ENCODE measurements around the gene PGAP6. TPM values are rescaled to one million over a fixed set of nuclear protein-coding genes. Genes with fewer than 3 reads are reported as not detected.

The PGAP6 gene
- total and polyA plus RNA-seq, 2 of the 13 experiments (the other 11 are each of a cell fraction or from before 2014, with no cell fraction given), result 52.7 to 136 TPM

GRCh38 chr16:381012-381788 is 578 bp downstream of the PGAP6 start (continued):
- TF ChIP-seq ZBTB39 (CRISPR knock-in tag; IDR thresholded peaks at IDR 0.05) (no peak), ZNF430 (CRISPR knock-in tag; IDR thresholded peaks at IDR 0.05) (no peak), ARNT2 (CRISPR knock-in tag; IDR thresholded peaks at IDR 0.05; ENCODE audit: low read depth) (no peak), KLF15 (CRISPR knock-in tag; IDR thresholded peaks at IDR 0.05; ENCODE audit: borderline replicate concordance) (0 out of 2 replicates have a peak, but pooled peaks have one; percentile 68), ZC3H13 (CRISPR knock-in tag; IDR thresholded peaks at IDR 0.05) (no peak), WIZ (CRISPR knock-in tag; IDR thresholded peaks at IDR 0.05) (no peak), ZNF512 (CRISPR knock-in tag; IDR thresholded peaks at IDR 0.05) (no peak), FOXP1 (IDR thresholded peaks at IDR 0.05) (no peak), FOXP1 (CRISPR knock-in tag; IDR thresholded peaks at IDR 0.05) (no peak), CBX5 (CRISPR knock-in tag; IDR thresholded peaks at IDR 0.05; ENCODE audit: borderline replicate concordance) (no peak), MAF1 (CRISPR knock-in tag; IDR thresholded peaks at IDR 0.05; ENCODE audit: borderline replicate concordance) (no peak), HDAC6 (IDR thresholded peaks at IDR 0.05; ENCODE audit: low read depth, low read length) (no peak), NFE2L2 (IDR thresholded peaks at IDR 0.05; ENCODE audit: low read length) (no peak), KLF12 (CRISPR knock-in tag; IDR thresholded peaks at IDR 0.05; ENCODE audit: borderline replicate concordance) (no peak), PRDM4 (CRISPR knock-in tag; IDR thresholded peaks at IDR 0.05; ENCODE audit: borderline replicate concordance) (no peak), ZBTB38 (CRISPR knock-in tag; IDR thresholded peaks at IDR 0.05) (peak; percentile 65; the same call in 1 of the 2 replicates), CEBPZ (IDR thresholded peaks at IDR 0.05; ENCODE audit: low read length) (no peak), ZNF788 (CRISPR knock-in tag; IDR thresholded peaks at IDR 0.05; ENCODE audit: borderline replicate concordance) (peak; percentile 72; the same call in 1 of the 2 replicates), SUZ12 (IDR thresholded peaks at IDR 0.05; ENCODE audit: low read depth, low read length) (no peak), HIVEP1 (CRISPR knock-in tag; IDR thresholded peaks at IDR 0.05) (peak; percentile 40; the same call in 1 of the 2 replicates), ZNF83 (CRISPR knock-in tag; IDR thresholded peaks at IDR 0.05; ENCODE audit: borderline replicate concordance) (no peak)
